Stimulated activated CD4-positive, alpha-beta T cell treated with anti-CD3 and anti-CD28 coated beads, Interleukin-2, amount 100 ng/mL, for 48 hours (primary cell): Measurements from ENCODE around the gene ACADSB.
A peak's percentile ranks its signal among the peaks of the same experiment; 100 is the strongest.

ENCODE experiments used
- DNase-seq, 2 donors: peaks; one replicate each; pipeline ENCODE4 v3.0.0-alpha.2; 2020

The ACADSB gene

GRCh38 chr10:123008355-123009104 is at the start of gene ACADSB, which contains the start of gene IKZF5:
Gene ACADSB (plus strand): TSS chr10:123009006. CDS start chr10:123009030, 24 bp downstream.
Gene IKZF5 (minus strand): TSS chr10:123008795. CDS start chr10:122998625, 10,170 bp downstream.
- peak; percentile 86 to 91 for DNase-seq

GRCh38 chr10:122962405-122962804 is 46.4 kb upstream of the ACADSB start:
- DNase-seq, result no peak

- no peak for DNase-seq
Measured at GRCh38 chr10:122966879-122967278, 41.9 kb upstream of the ACADSB start.

GRCh38 chr10:122968698-122969097 is 40.1 kb upstream of the ACADSB start:
- DNase-seq, result no peak

GRCh38 chr10:122974023-122974422 is 34.8 kb upstream of the ACADSB start:
- DNase-seq, result no peak

GRCh38 chr10:122974543-122975064 is 34.2 kb upstream of the ACADSB start:
- DNase-seq, result no peak

- peak; percentile 79 to 87 for DNase-seq
Measured at GRCh38 chr10:122980209-122981065, 28.4 kb upstream of the ACADSB start, which contains the start of gene PSTK. Gene PSTK (plus strand): TSS chr10:122980401. CDS start chr10:122980480, 79 bp downstream.

GRCh38 chr10:122981066-122981464 is 27.7 kb upstream of the ACADSB start:
- DNase-seq, result no peak

GRCh38 chr10:122983898-122984297 is 24.9 kb upstream of the ACADSB start:
- DNase-seq, result no peak

GRCh38 chr10:122984708-122985107 is 24.1 kb upstream of the ACADSB start:
- DNase-seq, result no peak

- DNase-seq, result no peak
Measured at GRCh38 chr10:122986335-122986734, 22.5 kb upstream of the ACADSB start.

GRCh38 chr10:122988501-122988900 is 20.3 kb upstream of the ACADSB start:
- DNase-seq, result no peak

GRCh38 chr10:122990278-122990677 is 18.5 kb upstream of the ACADSB start:
- DNase-seq, result no peak

- DNase-seq, result no peak
Measured at GRCh38 chr10:122992031-122992585, 16.7 kb upstream of the ACADSB start.

- no peak for DNase-seq
Measured at GRCh38 chr10:122993797-122994336, 14.9 kb upstream of the ACADSB start.

- DNase-seq, result no peak
Measured at GRCh38 chr10:122995936-122996335, 12.9 kb upstream of the ACADSB start.

GRCh38 chr10:122997864-122998263 is 10.9 kb upstream of the ACADSB start:
- DNase-seq, result no peak

- no peak for DNase-seq
Measured at GRCh38 chr10:122998360-122998917, 10.4 kb upstream of the ACADSB start.

- no peak for DNase-seq
Measured at GRCh38 chr10:122998934-122999333, 9.9 kb upstream of the ACADSB start.

GRCh38 chr10:122999347-122999746 is 9.5 kb upstream of the ACADSB start:
- no peak for DNase-seq

- DNase-seq, result no peak
Measured at GRCh38 chr10:123000155-123000554, 8.7 kb upstream of the ACADSB start.

- DNase-seq, result no peak
Measured at GRCh38 chr10:123001370-123001769, 7.4 kb upstream of the ACADSB start.

- DNase-seq, result no peak
Measured at GRCh38 chr10:123004298-123004697, 4.5 kb upstream of the ACADSB start.
